DOHH2 (cell line): ENCODE data around the gene TUBA4B.

Experiments used
- EZH2phosphoT487 ChIP-seq: fragments of 200-600 bp; sonication (generic); IDR thresholded peaks from 2 replicates; pipeline ENCODE4 v1.6.1; 2017; ENCODE audit warnings: borderline replicate concordance, mild to moderate bottlenecking, antibody characterized with exemption, low read length, moderate library complexity, mixed read lengths
- TF ChIP-seq, protein P1 (sequence below): fragments of 200-600 bp; sonication (generic); IDR thresholded peaks from one replicate; pipeline ENCODE4 v1.5.1; 2014; ENCODE audit warnings: antibody characterized with exemption, mild to moderate bottlenecking, low read depth, low read length; ENCODE audit not compliant: poor library complexity, severe bottlenecking

DNA sequence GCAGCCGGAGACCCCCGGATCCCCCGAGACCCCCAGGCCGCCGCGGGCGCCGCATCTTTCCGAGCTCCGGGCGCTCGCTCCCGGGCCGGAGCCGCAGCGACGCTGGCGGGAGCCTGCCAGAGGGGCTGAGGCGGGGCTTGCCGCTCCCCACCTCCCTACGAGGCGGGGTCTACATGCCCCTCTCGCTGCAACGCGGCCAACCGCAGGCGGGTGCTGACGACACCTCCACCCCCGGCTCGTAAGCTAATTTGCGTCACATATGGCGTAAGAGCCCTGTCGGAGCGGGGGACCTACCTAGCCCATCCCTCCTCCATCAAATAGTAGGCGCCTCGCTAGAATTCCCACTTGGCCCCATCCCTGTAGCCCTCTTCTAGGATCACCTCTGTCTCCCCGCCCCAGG, 56.2 kb downstream of the TUBA4B start, which contains the start of gene PTPRN:
- TF ChIP-seq, protein P1, sequence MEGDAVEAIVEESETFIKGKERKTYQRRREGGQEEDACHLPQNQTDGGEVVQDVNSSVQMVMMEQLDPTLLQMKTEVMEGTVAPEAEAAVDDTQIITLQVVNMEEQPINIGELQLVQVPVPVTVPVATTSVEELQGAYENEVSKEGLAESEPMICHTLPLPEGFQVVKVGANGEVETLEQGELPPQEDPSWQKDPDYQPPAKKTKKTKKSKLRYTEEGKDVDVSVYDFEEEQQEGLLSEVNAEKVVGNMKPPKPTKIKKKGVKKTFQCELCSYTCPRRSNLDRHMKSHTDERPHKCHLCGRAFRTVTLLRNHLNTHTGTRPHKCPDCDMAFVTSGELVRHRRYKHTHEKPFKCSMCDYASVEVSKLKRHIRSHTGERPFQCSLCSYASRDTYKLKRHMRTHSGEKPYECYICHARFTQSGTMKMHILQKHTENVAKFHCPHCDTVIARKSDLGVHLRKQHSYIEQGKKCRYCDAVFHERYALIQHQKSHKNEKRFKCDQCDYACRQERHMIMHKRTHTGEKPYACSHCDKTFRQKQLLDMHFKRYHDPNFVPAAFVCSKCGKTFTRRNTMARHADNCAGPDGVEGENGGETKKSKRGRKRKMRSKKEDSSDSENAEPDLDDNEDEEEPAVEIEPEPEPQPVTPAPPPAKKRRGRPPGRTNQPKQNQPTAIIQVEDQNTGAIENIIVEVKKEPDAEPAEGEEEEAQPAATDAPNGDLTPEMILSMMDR: no peak
- TF ChIP-seq EZH2phosphoT487: no peak
